HG02588 (cell line): ENCODE measurements around the gene PRAC1.

ENCODE experiments used
- ATAC-seq: cut with Tn5 transposase; IDR thresholded peaks from one replicate; pipeline ENCODE4 v1.9.1; 2021; ENCODE audit warnings: mild to moderate bottlenecking, moderate library complexity; ENCODE audit not compliant: unreplicated experiment

PRAC1 gene

GRCh38 chr17:48722201-48722907 lies at the start of gene PRAC1:
Gene PRAC1 (minus strand): TSS chr17:48722518. CDS start chr17:48722392, 126 bp downstream.
- no peak for ATAC-seq

GRCh38 chr17:48770954-48771353 lies 48.6 kb upstream of the PRAC1 start:
- no peak for ATAC-seq

GRCh38 chr17:48769009-48769675 lies 46.8 kb upstream of the PRAC1 start:
- no peak for ATAC-seq

- ATAC-seq, result no peak
Observed at GRCh38 chr17:48767263-48767774, 45.0 kb upstream of the PRAC1 start.

GRCh38 chr17:48761114-48761513 lies 38.8 kb upstream of the PRAC1 start:
- no peak for ATAC-seq

- ATAC-seq, result no peak
Observed at GRCh38 chr17:48760411-48760810, 38.1 kb upstream of the PRAC1 start.

- no peak for ATAC-seq
Observed at GRCh38 chr17:48759288-48759687, 37.0 kb upstream of the PRAC1 start.

- ATAC-seq, result no peak
Observed at GRCh38 chr17:48757524-48757961, 35.2 kb upstream of the PRAC1 start.

GRCh38 chr17:48756830-48757251 lies 34.5 kb upstream of the PRAC1 start:
- no peak for ATAC-seq

GRCh38 chr17:48755356-48755755 lies 33.0 kb upstream of the PRAC1 start:
- no peak for ATAC-seq

GRCh38 chr17:48754500-48755261 lies 32.4 kb upstream of the PRAC1 start:
- ATAC-seq, result no peak

- no peak for ATAC-seq
Observed at GRCh38 chr17:48753794-48754499, 31.6 kb upstream of the PRAC1 start.

GRCh38 chr17:48752399-48753288 lies 30.3 kb upstream of the PRAC1 start:
- no peak for ATAC-seq

GRCh38 chr17:48751733-48752398 lies 29.5 kb upstream of the PRAC1 start:
- ATAC-seq, result no peak

- ATAC-seq, result no peak
Observed at GRCh38 chr17:48751172-48751571, 28.9 kb upstream of the PRAC1 start.

GRCh38 chr17:48749621-48750553 lies 27.6 kb upstream of the PRAC1 start:
- no peak for ATAC-seq

GRCh38 chr17:48748718-48749566 lies 26.6 kb upstream of the PRAC1 start:
- no peak for ATAC-seq
